Pancreas (tissue), 10 donors: ENCODE measurements around the gene CAMK2G. TPM values are rescaled to one million over a fixed set of nuclear protein-coding genes. Genes with fewer than 3 reads are reported as not detected.
"Not testable (repeated sequence)": the region's sequence is repeated elsewhere in the genome, so short reads cannot be mapped to it uniquely, and the experiment has no call there.

ENCODE experiments used
- ATAC-seq, 4 donors: fragments of 200-7000 bp; cut with Tn5 transposase; one replicate each; pipeline versions ENCODE4 v1.8.0 to v1.9.1; 2020; ENCODE audit warnings: mild to moderate bottlenecking in 4 of 4, moderate library complexity in 4 of 4
- DNase-seq, 6 donors: peaks; one replicate each; pipeline ENCODE4 v3.0.0-alpha.2; 2020
- FAIRE-seq: peaks from 2 replicates; lab custom pipeline; 2012; peaks lifted over from hg19 to GRCh38; lab: Jason Lieb, UNC
- H3K27ac ChIP-seq, 4 donors: fragments of 200-600 bp; sonication (generic); 1 replicate in 3 of 4; 2 replicates in 1 of 4; pipeline versions ENCODE4 v1.5.0 to v1.8.0; 2020
- H3K27me3 ChIP-seq, 4 donors: fragments of 200-600 bp; one replicate each; pipeline ENCODE4 v1.8.0; 2021
- H3K36me3 ChIP-seq, 3 donors: fragments of 200-600 bp; sonication (generic) in 1 of 3; one replicate each; pipeline versions ENCODE4 v1.5.0 to v1.8.0; 2020 to 2021
- H3K4me1 ChIP-seq, 3 donors: fragments of 200-600 bp; one replicate each; pipeline ENCODE4 v1.8.0; 2021
- H3K4me3 ChIP-seq, 4 donors: fragments of 200-600 bp; sonication (generic) in 2 of 4; one replicate each; pipeline versions ENCODE4 v1.5.0 to v1.8.0; 2020 to 2021
- H3K9me3 ChIP-seq, 4 donors: fragments of 200-600 bp; one replicate each; pipeline ENCODE4 v1.8.0; 2021
- WGBS, 2 donors: extraction: QIAGEN DNeasy Blood & Tissue Kit; methylation state at CpG; one replicate each; pipeline ENCODE4 v1.1.7; 2013; 5-methylcytosine and 5-hydroxymethylcytosine counted together
- intact Hi-C, 3 donors: fragments of 100-400 bp; cut with DNase I; formaldehyde crosslinking; loops; one replicate each; pipeline versions ENCODE4 v1.11.1 to v1.14.2; 2022
- polyA plus RNA-seq, 2 donors: library from polyadenylated mRNA; stranded (reverse); fragments of 200-250 nt; gene quantifications; one replicate each; pipeline ENCODE4 v1.2.3, GENCODE V29; 2013
- total RNA-seq, 6 donors: library from RNA; stranded (reverse); fragmentation: NEBNext Ultra II Directional in 4 of 6; extraction: Animal tissue kit (Norgen Biotek cat#: 25700) in 4 of 6; gene quantifications; one replicate each; pipeline versions ENCODE4 v1.2.1 to v1.2.4, GENCODE V29; 2021 to 2023
- TF ChIP-seq, protein P1 (sequence below), 4 donors: fragments of 200-600 bp; sonication (generic) in 3 of 4; IDR thresholded peaks; one replicate each; pipeline versions ENCODE4 v1.5.0 to v1.8.0; 2021; ENCODE audit warnings: antibody characterized with exemption in 4 of 4
- donor health status: healthy with polysubstance abuse.
- donor health status: DM: no; HTN: no; CAD: no; lungs with moderate emphysema.
- donor health status: DM: no; HTN: no; CAD: no.
- donor health status: control.
- donor health status: control.
- donor health status: Bipolar disorder and iron deficiency.
- donor health status: DM: yes; HTN: yes; CAD: no.
- donor health status: DM: no; HTN: no; CAD: no.
- donor health status: DM: no; HTN: no; CAD: no.
- donor health status: DM: yes; HTN: yes; CAD: no.

Gene CAMK2G
- total and polyA plus RNA-seq, 8 donors: 5.3 to 18.4 (median 8.3) TPM

GRCh38 chr10:73891540-73891939, 17.2 kb upstream of the CAMK2G start:
- Histone ChIP-seq H3K36me3 (no peaks in the 10 kb centered on the region), H3K9me3 (no peaks in the 10 kb centered on the region), H3K4me1 (peaks cover 20 to 27% (median 25%) of the 10 kb centered on the region in 3 donors), H3K27me3 (no peaks in the 10 kb centered on the region), H3K4me3 (no peak overlapping the region), H3K27ac (no peak overlapping the region)
- FAIRE-seq (no peak), ATAC-seq (no peak), DNase-seq (no peak)
- intact Hi-C loops: loop anchor here in 1 of 3 donors (5.0 kb wide), 1 partner anchor 46 kb away; no protein-coding TSS in a partner anchor
- TF ChIP-seq, protein P1, sequence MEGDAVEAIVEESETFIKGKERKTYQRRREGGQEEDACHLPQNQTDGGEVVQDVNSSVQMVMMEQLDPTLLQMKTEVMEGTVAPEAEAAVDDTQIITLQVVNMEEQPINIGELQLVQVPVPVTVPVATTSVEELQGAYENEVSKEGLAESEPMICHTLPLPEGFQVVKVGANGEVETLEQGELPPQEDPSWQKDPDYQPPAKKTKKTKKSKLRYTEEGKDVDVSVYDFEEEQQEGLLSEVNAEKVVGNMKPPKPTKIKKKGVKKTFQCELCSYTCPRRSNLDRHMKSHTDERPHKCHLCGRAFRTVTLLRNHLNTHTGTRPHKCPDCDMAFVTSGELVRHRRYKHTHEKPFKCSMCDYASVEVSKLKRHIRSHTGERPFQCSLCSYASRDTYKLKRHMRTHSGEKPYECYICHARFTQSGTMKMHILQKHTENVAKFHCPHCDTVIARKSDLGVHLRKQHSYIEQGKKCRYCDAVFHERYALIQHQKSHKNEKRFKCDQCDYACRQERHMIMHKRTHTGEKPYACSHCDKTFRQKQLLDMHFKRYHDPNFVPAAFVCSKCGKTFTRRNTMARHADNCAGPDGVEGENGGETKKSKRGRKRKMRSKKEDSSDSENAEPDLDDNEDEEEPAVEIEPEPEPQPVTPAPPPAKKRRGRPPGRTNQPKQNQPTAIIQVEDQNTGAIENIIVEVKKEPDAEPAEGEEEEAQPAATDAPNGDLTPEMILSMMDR (IDR thresholded peaks at IDR 0.05): no peak
- 78 to 82% methylated on average over 5 of the region's 5 CpGs for WGBS, 2 donors

DNA sequence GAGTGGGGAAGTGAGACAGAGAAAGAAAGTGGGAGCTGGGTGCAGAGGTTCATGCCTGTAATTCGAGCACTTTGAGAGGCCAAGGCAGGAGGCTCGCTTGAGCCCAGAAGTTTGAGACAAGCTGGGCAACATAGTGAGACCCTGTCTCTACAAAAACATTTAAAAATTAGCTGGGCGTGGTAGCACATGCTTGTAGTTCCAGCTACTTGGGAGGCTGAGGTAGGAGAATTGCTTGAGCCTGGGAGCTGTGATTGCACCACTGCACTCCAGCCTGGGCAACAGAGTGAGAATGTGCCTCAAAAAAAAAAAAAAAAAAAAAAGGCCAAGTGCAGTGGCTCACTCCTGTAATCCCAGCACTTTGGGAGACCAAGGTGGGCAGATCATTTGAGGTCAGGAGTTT, 16.5 kb upstream of the CAMK2G start:
- not testable (repeated sequence) for ATAC-seq, DNase-seq, FAIRE-seq, H3K9me3 ChIP-seq, H3K36me3 ChIP-seq, H3K27ac ChIP-seq, H3K27me3 ChIP-seq, H3K4me3 ChIP-seq
- intact Hi-C loops: loop anchor here in 1 of 3 donors (5.0 kb wide), 1 partner anchor 46 kb away; no protein-coding TSS in a partner anchor
- WGBS, 2 donors: 61 to 76% methylated on average over 3 of the region's 3 CpGs
- peaks cover 20 to 31% (median 29%) of the 10 kb centered on the region in 3 donors for H3K4me1 ChIP-seq

- 93 to 94% methylated on average over 5 of the region's 5 CpGs for WGBS, 2 donors
- no peaks in the 10 kb centered on the region for H3K27me3 ChIP-seq
These were observed 15.9 kb upstream of the CAMK2G start for GRCh38 chr10:73890261-73890660.

GRCh38 chr10:73889416-73889815, 15.1 kb upstream of the CAMK2G start:
- DNase-seq, H3K27me3 ChIP-seq, H3K36me3 ChIP-seq, ATAC-seq, H3K9me3 ChIP-seq, H3K4me3 ChIP-seq, FAIRE-seq: not testable (repeated sequence)
- WGBS, 2 donors: 84% methylated on average over 2 to 3 of the region's 3 CpGs
- intact Hi-C loops: loop anchor here in 1 of 3 donors (10.0 kb wide), 2 partner anchors 55 to 185 kb away; no protein-coding TSS in a partner anchor
- peaks cover 20 to 31% (median 29%) of the 10 kb centered on the region in 3 donors for H3K4me1 ChIP-seq
- H3K27ac ChIP-seq: peak overlapping the region in 1 of 4 donors; percentile 65

More at GRCh38 chr10:73890261-73890660, 15.9 kb upstream of the CAMK2G start:
- TF ChIP-seq, protein P1 (IDR thresholded peaks at IDR 0.05): no peak
- Histone ChIP-seq H3K9me3 (no peaks in the 10 kb centered on the region), H3K36me3 (no peaks in the 10 kb centered on the region), H3K4me1 (peaks cover 20 to 31% (median 29%) of the 10 kb centered on the region in 3 donors), H3K4me3 (no peak overlapping the region), H3K27ac (no peak overlapping the region)
- DNase-seq (no peak), FAIRE-seq (no peak), ATAC-seq (no peak)
- intact Hi-C loops: loop anchor here in 1 of 3 donors (5.0 kb wide), 1 partner anchor 47 kb away; no protein-coding TSS in a partner anchor

DNA sequence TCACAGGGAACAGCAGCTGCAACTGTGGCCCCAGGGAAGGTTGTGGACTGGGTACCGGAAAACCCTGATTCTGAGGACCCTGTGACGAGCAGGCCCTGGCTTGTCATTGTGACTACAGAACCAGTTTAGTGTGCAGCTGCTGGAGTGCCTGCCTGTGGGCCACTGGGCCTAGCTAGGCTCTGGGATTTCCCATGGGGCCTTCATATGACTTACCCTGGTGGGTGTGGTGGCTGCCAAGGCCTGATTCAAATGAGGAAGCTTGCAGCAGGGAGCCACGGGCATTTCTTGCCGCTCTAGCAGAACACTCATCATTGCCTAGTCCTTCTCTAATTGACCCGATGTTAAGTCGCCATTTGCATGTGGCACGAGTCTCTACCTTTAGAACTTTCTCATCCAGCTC, 14.7 kb upstream of the CAMK2G start:
- WGBS, 2 donors: 63 to 66% methylated on average over 7 of the region's 7 CpGs

More for the DNA sequence above, 14.7 kb upstream of the CAMK2G start:
- intact Hi-C loops: loop anchor here in 1 of 3 donors (10.0 kb wide), 2 partner anchors 56 to 186 kb away; no protein-coding TSS in a partner anchor
- H3K27ac ChIP-seq: peak overlapping the region in 2 of 4 donors; percentile 65
- H3K4me3 ChIP-seq: no peak overlapping the region
- no peak for FAIRE-seq
- no peaks in the 10 kb centered on the region for H3K36me3 ChIP-seq
- H3K27me3 ChIP-seq: no peaks in the 10 kb centered on the region
- peak; percentile 11 to 64 (median 40) for ATAC-seq
- DNase-seq: peak in 2 of 6 donors; percentile 43 to 61
- H3K4me1 ChIP-seq: peaks cover 20 to 31% (median 29%) of the 10 kb centered on the region in 3 donors
- no peaks in the 10 kb centered on the region for H3K9me3 ChIP-seq
- TF ChIP-seq, protein P1 (IDR thresholded peaks at IDR 0.05): no peak
